Measurements from ENCODE around the gene KIF5A.

The KIF5A gene

DNA sequence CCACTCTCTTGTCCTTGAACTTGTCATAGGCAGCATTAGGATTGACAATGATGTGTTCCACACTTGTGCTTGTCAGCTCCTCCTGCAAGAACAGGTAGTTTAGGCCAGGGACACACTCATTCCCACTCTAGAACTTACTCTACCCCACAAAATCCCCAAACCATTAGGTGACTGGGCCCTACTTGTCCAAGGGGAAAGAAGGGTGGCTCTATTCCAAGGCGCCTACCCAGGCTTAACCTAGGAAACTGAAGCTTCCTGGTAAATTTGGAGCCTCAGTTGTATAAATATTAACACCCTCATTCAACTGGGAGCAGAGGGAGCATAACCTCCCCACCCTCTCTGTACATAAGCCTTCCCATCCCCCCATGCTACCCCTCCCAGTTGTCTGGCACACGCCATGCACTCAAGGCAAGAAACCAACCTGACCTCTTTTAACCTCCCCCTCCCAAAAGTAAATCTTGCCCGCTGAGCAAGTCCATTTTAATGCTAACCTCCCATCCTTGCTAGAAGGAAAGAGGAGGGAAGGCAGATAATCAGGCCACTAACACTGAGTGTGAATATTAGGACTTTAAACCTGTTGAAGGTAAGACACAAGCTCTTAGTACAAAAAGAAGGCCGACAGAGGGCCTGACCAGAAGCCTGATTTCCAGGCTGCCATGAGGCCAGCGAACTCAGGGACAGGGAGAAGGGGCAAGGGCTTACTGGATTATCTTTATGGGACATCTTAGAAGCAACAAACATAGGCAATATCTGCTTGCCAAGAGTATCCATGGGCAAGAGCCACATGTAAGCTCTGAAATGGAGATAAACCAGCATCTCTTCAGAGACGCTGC, 13.9 kb upstream of the KIF5A start:
- no peak for DNase-seq (ENCODE audit: low spot score)

DNA sequence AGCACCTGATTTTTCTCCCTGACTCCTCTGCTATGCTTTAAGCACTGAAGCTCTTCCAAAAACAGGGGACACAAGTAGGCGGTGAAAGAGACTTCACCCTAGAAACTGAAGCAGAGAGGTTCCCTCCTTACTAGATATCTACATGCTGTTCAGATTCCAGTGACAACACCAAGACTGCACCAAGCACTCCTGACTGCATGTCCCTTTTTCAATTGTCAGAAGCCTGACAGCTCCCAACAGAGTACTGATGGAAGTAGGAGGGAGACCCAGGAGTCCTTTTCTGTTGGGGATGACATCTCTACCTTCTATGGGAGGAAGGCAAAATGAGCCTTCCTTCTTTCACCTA, 13.3 kb upstream of the KIF5A start:
- no peak for DNase-seq (ENCODE audit: low spot score)

DNA sequence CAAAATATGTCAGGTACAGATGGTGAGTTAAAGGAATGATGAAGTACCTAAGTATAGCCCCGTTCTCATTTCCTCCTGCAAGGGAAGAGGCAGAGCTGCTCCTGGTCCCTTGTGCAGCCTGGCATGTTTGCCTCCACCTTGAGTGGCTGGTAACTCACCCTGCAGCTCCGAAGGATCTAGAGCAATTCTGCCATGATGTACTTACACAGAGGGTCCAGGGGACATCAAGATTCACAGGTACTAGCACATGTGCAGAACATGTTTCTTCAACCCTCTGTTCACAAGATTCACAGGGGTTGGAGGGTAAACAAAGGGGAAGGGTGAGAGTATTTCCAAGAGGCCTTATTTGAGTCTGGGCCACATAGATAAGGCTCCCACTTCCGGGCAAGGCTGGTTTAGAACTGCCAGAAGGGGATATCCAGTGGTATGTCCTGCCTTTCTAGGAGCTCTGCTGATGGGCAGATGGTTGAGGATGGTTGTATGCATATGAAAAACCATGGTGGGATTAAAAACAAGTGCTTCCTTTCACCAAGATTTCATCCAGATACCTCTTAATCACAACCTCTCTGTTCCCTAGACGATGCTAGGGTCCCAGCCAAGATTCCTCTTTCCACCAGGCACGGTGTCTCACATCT, 10.6 kb upstream of the KIF5A start:
- DNase-seq (ENCODE audit: low spot score), result no peak

DNA sequence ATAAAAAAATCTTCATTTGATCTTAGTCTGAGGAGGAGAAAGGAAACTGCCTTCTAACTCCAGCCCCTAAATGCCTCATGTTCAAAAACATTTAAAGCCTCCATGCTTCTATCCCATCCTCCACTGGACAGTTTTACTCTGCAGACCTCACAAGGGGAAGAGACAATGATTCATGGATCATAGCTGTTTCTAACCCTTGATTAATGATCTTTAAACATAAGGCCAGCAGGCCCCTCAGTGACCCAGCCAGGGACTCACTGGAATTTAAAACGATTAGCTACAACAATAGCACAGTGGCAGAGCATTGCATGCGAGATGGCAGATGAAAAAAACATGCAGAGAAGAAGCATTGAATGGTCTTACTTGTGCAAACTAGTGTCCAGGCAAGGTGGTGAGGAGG, 8.8 kb upstream of the KIF5A start:
- DNase-seq (ENCODE audit: low spot score), result no peak

DNA sequence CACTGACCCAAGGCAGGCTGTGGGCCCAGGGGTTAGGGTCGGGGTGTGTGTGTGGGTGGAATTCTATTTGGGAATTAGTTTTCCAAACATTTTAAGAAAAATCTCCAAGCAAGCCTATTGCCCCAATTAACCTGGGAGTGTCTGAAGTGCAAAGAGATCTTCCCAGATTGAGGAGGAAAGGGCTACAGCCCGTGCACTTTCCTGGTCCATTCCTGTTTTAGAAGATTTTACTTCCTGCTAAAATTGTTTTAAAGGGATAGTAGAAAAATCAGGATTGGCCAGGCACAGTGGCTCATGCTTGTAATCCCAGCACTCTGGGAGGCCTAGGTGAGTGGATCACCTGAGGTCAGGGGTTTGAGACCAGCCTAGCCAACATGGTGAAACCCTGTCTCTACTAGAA, 8.1 kb upstream of the KIF5A start:
- no peak for DNase-seq (ENCODE audit: low spot score)

DNA sequence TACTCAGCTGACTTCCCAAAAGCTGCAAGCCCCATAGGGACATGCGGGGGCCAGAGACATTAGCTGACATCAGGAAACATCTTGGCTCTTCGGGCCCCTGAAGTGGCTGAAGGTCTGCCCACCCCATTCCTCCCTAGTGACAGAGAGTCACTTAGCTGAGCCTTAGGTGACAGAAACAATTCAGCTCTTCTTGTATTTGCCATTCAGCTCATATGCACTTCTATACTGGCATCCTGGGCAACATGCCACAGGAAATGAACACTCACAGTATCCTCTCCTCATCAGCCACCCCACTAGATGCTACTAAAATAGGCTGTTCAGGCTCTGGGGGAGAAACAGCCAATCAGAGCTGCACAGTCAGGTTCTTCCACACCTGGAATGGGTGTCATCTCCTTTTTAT, 6.3 kb upstream of the KIF5A start:
- no peak for DNase-seq (ENCODE audit: low spot score)

DNA sequence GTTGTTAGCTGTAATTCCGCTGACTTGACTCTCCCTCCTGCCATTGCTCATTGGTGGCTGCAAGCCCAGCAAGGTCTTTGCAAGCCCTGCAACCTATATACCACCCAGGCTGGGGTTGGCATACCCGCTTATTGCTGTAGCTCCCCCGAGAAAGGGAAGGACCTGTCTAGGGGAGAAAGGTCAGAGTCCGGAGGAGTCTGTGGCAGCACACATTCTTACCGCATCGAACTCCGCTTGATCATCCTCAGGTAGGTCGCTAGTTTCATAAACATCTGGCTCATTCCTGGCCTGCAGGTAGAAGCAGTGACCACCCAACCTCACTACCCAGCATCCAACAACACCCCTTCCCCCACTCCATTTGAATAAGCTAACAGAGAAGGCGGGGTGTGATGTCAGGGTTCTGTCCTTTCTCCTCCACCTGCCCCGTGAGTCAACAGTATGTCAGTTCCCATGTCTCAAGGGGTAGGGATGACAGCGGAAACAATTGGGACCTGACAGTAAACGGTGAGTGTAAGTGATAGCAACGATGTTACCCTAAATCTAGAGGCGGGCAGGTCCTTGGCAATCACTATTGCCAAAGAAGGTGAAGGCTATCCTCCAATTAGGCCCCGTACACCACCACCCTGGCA, 3.9 kb upstream of the KIF5A start:
- DNase-seq (ENCODE audit: low spot score), result no peak

DNA sequence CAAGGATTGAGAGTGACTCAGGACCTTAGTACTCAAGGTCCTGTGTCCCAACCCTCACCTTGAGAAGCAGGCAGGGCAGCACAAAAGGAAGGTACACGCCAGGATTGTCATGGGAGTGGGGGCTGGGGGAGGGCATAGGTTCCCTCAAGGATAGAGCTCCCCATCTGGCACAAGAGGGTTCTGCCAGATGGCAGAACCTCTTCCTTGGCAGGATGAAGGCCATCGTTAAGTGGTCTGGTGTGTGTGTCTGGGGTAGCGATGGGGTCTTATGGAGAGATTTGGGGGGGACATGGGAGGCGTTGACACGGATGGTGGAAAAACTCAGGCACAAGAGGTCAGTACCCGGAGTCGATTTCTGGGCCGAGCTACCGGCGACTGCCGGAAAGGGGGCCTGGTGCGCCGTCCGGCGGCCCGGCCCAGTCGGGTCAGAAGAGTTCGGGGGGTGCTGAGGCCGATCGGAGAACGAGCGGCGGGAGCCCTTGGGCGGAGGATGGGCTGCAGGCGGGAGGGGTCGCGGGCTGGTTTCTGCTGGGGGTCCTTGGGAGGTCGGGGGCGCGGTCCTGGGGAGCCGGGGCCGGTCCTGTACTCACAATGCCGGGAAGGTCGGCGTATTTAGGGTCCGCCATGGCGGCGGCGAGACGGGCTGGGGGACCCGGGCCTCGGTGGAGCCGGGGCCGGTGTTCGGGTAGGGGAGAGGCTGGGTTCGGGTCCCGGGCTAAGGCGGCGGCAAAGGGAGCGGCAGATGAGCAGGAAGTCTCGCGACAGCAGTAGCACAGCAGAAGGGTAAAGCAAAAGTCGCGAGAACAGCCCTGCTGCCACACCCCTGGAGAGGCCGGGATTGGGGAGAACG, 3.2 kb upstream of the KIF5A start, which contains the start of gene DCTN2:
TSS of gene DCTN2 (minus strand) at position 755 of the 850 bp plus-strand sequence. CDS start at position 626, 129 bp downstream.
- DNase-seq (ENCODE audit: low spot score), result peak; percentile 98

DNA sequence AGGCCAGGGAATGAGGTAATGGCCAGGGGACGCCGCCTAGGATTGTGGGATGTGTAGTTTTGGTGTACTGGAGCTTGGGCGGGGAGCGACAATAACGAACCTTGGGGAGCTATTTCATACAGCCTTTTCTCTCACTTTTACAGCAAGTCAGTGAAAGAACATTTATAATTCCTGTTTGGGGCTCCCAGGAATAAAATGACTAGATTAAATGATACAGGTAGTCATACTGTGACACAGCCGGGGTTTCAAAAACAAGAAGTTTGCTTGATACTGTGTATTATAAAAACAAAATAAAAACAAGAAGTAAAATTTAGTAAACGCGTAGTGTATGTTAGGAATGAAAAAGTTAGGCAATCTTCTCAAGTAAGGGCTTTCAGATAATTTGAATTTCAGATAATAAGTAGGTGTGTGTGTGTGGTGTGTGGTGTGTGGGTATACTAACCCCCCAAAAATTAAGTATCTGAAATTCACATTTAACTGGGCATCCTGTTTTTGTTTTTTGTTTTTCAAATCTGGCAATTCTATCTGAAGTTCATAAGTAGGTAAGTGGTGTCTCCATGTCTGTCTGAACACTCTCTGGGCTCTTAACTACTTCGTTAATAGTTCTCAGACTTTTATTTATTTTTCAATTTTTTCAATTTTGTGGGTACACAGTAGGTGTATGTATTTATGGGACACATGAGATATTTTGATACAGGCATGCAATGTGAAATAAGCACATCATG, 2.4 kb upstream of the KIF5A start:
- DNase-seq (ENCODE audit: low spot score), result no peak

DNA sequence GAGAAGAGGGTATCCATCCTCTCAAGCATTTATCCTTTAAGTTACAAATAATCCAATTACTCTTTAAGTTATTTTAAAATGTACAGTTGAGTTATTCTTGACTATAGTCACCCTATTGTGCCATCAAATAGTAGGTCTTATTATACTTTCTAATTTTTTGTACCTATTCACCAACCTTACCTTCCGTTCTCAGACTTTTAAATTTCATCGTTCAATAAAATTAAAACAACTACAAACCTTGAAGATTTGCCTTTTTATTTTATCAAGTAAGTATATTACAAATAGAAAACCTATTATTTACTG, 1.9 kb upstream of the KIF5A start:
- no peak for DNase-seq (ENCODE audit: low spot score)

DNA sequence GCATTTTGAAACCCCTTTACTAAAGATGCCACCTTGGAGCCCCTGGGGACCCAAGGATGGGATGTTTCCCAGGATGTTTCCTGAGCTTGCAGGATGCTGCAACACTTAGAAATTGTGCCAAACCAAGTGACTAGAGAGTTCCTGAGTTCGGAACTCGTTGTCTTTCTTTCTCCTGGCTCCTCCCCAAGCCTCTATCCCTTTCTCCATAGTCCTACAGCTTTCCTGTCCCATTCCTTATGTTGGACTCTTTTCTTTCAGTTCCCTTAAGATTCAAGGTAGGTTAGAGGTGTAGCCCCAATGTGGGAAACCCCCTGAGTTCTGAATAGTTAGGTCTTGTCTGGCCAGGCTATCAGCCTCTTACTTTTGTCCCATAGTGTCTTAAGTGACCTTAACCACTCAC, 1.4 kb upstream of the KIF5A start:
- no peak for DNase-seq (ENCODE audit: low spot score)

DNA sequence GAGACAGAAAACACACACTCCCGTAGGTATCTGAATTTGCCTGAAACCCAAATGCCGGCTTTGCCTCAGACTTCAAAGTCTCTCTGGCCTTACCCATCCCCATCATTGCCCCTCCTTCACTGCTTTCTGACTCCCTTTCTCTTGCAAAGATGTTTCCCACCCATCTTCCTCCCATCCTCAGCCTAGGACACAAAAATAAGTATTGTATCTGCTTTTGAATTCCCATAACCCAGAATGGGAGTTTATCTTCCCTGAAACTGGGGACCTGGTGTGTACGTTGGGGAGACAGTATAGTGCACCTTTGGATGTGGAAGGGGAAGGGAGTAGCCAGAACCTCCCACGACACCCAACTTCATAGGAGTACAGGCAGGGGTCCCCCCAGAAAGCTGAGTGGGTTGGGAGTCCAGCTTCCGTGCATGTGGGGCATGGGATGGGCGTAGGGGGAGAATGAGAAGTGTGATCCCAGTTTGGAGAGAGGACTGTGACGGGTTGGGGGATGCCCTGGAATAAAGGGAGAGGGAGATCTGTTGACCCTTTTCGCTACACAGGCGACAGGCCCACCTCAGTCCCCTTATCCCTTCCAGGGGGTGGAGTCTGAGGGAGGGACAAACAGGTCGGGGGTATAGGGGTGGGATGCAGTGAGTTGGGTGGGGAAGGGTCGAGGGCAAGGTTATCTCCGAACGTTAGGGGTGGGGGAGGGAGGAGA, 488 bp upstream of the KIF5A start:
- no peak for DNase-seq (ENCODE audit: low spot score)

DNA sequence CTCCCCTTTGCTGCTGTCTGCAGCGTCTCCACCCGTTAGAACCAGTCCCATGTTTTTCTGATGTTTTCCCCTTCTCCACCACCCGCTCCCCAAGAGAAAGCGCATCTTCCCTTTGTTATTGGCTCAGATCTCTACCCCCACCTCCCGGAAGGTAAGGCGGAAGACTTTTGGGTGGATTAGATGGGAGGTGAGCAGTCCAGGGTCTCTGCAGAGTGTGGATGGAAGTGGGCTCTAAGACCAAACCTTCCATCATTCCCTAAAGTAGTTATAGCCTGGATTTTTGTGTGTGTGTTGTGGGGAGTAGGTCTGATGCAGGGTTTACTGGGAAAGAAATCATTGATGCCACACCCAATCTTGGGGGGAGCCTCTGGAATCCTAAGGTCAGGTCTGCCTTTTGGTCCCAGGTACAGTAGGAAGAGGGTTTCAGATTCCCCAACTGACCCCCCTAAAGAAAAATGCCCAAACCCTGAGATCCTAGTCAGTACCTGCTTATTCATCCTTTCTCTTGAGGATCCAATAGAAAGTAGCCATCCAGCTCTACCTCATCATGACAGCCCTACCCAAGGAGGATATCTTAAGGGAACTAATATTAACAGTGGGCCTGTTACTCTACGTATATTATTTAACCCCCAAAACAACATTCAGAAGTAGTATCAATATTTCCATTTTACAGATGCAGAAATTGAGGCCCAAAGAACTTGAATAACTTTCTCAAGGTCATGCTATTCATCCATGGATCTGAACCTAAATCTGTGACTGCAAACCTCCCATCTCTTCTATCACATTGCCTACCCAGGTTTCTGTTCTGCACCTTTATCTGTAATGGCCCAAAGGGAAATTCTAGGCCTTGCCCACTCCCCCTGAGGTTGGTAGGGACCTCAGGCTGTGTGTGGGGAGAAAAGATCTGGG, 1.1 kb downstream of the KIF5A start:
- DNase-seq (ENCODE audit: low spot score), result no peak

DNA sequence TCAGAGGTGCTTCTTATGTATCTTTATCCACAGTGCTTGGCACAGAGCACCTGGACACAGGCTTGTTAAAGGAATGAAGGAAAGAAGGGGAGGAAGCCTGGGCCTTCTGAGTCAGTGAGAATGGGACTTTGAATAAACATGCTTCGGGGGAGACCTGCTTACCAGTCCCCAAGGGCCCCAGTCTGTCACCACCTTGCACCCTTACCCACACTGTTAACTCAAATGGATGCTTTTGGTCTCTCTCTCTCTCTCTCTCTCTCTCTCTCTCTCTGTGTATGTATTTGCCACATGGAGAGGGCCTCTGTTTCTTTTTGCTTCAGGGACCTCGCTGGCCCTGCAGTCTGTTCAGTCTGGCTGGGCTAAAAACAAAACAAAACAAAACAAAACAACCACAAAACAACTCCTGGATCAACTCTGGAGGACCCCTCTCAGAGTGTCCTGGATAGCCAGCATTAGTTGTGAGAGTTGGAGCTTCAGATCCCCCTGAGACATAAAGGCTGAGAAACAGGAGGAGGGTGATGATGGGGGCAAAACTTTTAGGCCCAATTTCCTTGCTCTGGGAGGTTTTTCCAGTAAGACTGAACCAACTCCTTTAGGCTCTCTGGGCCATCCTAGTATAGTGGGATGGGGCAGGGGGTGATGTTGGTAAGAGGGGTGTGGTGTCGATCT, 1.9 kb downstream of the KIF5A start:
- no peak for DNase-seq (ENCODE audit: low spot score)

DNA sequence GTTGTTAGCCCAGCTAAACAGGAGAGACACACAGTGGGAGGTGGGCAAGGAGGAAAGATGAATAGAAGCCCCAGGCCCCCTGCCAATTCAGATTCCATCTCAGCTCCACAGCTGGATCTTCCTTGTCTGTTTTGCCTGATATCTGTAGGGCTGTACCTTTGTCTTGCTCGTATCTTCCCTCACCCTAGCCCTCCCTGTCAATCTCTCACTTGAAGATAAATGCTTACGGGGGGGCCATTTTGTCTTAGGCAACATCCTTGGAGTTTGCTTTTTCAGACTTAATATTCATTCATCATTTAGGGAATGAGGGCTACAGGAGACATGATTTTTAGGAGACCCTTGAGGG, 2.4 kb downstream of the KIF5A start:
- DNase-seq (ENCODE audit: low spot score), result no peak

DNA sequence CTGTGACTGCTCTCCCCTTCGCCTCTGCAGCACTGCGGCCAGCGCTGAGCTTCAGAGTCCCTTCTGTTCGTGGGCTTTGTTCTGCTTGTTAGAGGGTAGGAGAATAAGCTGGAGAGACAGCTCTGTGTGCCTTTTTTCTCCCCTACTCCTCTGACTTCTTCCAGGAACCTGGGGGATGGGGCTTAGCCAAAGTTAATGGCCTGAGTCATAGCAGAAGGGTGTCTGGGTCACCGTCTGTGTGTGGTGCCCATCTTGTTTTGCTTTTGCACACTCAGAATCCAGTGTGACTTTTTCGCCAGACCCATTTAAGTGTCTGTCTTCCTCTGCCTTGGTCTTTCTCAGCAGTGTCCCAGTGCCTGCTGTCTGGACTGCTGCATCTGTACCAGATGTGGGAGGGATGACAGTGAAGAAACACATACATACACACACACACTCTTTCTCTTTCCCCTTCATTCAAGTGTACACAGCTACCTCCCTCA, 3.0 kb downstream of the KIF5A start:
- DNase-seq (ENCODE audit: low spot score), result no peak

DNA sequence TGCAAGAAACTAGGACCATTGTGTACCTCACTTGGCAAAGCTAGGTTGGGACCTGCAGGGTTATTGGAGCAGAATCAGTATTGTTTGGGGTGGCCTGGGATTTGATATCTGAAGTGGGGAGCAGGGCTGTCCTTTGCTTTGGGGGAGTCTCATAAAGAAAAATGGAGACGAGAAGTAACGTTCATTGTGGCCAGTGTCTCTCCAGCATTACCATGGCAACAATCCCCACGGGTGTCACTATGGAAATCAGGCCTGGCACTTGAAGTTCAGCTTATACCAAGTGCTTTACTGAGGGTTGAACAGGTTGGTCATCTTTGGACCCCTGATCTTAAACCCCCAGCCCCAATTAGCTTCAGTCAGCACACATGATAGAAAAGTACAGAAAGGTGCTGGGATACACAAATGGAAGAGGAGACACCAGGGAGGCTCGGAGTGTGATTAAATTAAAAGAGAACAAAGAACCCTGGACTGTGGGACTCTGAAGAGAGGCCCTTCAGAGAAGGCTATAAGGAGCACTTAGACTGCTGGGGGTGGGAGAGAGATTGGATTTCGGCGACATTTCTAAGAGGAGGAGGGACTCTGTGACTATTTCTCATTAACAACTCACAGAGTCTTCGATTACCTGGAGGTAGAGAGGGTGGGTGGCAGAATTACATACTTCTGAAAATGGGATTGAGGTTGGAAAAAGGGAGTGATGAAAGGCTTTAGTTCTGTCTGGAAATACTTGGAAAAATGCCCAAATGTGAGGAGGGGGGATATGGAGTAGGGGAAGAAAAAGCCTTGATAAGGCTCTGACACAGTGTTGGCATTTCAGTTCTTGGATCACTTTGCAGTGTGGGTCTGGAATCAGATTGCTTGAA, 3.7 kb downstream of the KIF5A start:
- no peak for DNase-seq (ENCODE audit: low spot score)

DNA sequence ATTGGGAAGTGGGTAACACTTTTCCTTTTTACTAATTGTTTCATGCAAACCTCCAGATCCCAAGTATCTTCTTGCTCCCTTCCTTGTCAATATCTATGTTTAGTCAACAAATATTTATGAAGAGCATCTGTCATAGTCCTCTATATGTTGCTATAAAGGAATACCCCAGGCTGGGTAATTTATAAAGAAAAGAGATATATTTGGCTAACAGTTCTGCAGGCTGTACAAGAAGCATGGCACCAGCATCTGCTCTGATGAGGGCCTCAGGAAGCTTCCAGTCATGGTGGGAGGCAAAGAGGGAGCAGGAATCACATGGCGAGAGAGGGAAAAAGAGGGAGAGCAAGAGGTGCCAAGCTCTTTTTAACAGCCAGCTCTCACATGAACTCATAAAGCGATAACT, 4.6 kb downstream of the KIF5A start:
- no peak for DNase-seq (ENCODE audit: low spot score)

DNA sequence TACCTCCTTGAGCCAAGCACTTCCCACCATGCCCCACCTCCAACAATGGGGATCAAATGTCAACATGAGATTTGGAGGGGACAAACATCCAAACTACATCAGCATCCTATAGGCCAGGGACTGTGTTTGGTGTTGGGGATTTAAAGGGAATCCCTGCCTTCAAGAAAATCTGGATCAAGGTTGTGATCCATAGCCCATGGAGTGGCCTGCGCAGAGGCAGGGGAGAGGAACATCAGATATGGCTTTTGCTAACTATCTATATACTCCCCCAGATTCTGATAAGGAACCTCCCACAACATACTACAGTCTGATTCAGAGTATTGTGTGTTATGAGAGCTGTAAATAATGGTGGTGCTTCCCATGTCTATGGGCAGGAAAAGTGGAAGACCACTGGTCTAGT, 5.1 kb downstream of the KIF5A start:
- no peak for DNase-seq (ENCODE audit: low spot score)

All from iPS-NIHi11 (cell line).